Mesenchymal stem cell (in vitro differentiated cells and primary cell): Measurements from ENCODE around the gene ZNF750.
A peak's percentile ranks its signal among the peaks of the same experiment; 100 is the strongest.

Source experiments
- DNase-seq: peaks from one replicate; pipeline ENCODE4 v3.0.0-alpha.2; 2013
- H2AFZ ChIP-seq: one replicate; pipeline ENCODE4 v1.6.1; 2013; ENCODE audit warnings: low read depth, mild to moderate bottlenecking, control low read depth, inconsistent platforms, low read length, moderate library complexity
- H2AK5ac ChIP-seq: 2 replicates; pipeline ENCODE4 v1.6.1; 2013; ENCODE audit warnings: low read length, moderate library complexity, mild to moderate bottlenecking, inconsistent platforms; ENCODE audit not compliant: severe bottlenecking
- H2BK120ac ChIP-seq: one replicate; pipeline ENCODE4 v1.6.1; 2013; ENCODE audit warnings: low read depth, mild to moderate bottlenecking, inconsistent platforms, low read length, moderate library complexity
- H2BK12ac ChIP-seq, 2 experiments: one replicate each; pipeline ENCODE4 v1.6.1; 2013; ENCODE audit warnings: inconsistent platforms in 2 of 2, low read length in 2 of 2, mild to moderate bottlenecking in 2 of 2, moderate library complexity in 2 of 2, control low read depth in 1 of 2
- H2BK15ac ChIP-seq: one replicate; pipeline ENCODE4 v1.6.1; 2013; ENCODE audit warnings: mild to moderate bottlenecking, low read depth, inconsistent platforms; ENCODE audit not compliant: poor library complexity, severe bottlenecking
- H2BK5ac ChIP-seq: 2 replicates; pipeline ENCODE4 v1.6.1; 2013; ENCODE audit warnings: low read depth, mild to moderate bottlenecking, low read length, control low read depth, inconsistent platforms; ENCODE audit not compliant: poor library complexity, severe bottlenecking
- H3K14ac ChIP-seq, 2 experiments: one replicate each; pipeline ENCODE4 v1.6.1; 2013; ENCODE audit warnings: inconsistent platforms in 2 of 2, low read length in 2 of 2, control low read depth in 1 of 2, mild to moderate bottlenecking in 1 of 2, moderate library complexity in 1 of 2
- H3K18ac ChIP-seq, 2 experiments: one replicate each; pipeline ENCODE4 v1.6.1; 2013; ENCODE audit warnings: inconsistent platforms in 2 of 2, low read length in 2 of 2, control low read depth in 1 of 2, low read depth in 1 of 2, mild to moderate bottlenecking in 1 of 2
- H3K23ac ChIP-seq, 2 experiments: one replicate each; pipeline ENCODE4 v1.6.1; 2013; ENCODE audit warnings: inconsistent platforms in 2 of 2, low read length in 2 of 2, mild to moderate bottlenecking in 2 of 2, moderate library complexity in 2 of 2, control low read depth in 1 of 2
- H3K27ac ChIP-seq: 2 replicates; pipeline ENCODE4 v1.5.1; 2013; ENCODE audit warnings: mild to moderate bottlenecking, moderate library complexity, low read length, control low read depth, inconsistent platforms; ENCODE audit not compliant: poor library complexity, severe bottlenecking
- H3K27me3 ChIP-seq, 2 experiments: 2 replicates each; pipeline versions ENCODE4 v1.6.1 to v1.7.0; 2013; ENCODE audit warnings: low read length in 2 of 2, mild to moderate bottlenecking in 2 of 2, moderate library complexity in 2 of 2, control low read depth in 1 of 2, inconsistent platforms in 1 of 2; ENCODE audit not compliant: control insufficient read depth in 1 of 2, insufficient read depth in 1 of 2
- H3K36me3 ChIP-seq, 2 experiments: 2 replicates each; pipeline versions ENCODE4 v1.6.1 to v1.7.0; 2013; ENCODE audit warnings: low read length in 2 of 2, control low read depth in 1 of 2, inconsistent platforms in 1 of 2, low read depth in 1 of 2, mild to moderate bottlenecking in 1 of 2; ENCODE audit not compliant: insufficient read depth in 2 of 2, control insufficient read depth in 1 of 2
- H3K4ac ChIP-seq, 2 experiments: one replicate each; pipeline ENCODE4 v1.6.1; 2013; ENCODE audit warnings: inconsistent platforms in 2 of 2, low read length in 2 of 2, mild to moderate bottlenecking in 2 of 2, moderate library complexity in 2 of 2, control low read depth in 1 of 2, low read depth in 1 of 2
- H3K4me1 ChIP-seq: 2 replicates; pipeline ENCODE4 v1.6.1; 2013; ENCODE audit warnings: low read depth, low read length, control low read depth; ENCODE audit not compliant: control insufficient read depth, insufficient read depth
- H3K4me2 ChIP-seq: 2 replicates; pipeline ENCODE4 v1.6.1; 2013; ENCODE audit warnings: low read length, mild to moderate bottlenecking, inconsistent platforms; ENCODE audit not compliant: poor library complexity, severe bottlenecking
- H3K4me3 ChIP-seq, 2 experiments: 2 replicates each; pipeline versions ENCODE4 v1.5.1 to v1.7.0; 2013; ENCODE audit warnings: low read length in 2 of 2, mild to moderate bottlenecking in 2 of 2, control low read depth in 1 of 2, low read depth in 1 of 2; ENCODE audit not compliant: insufficient read depth in 1 of 2
- H3K79me1 ChIP-seq: replicated peaks from 2 replicates; pipeline ENCODE4 v1.6.1; 2013; ENCODE audit warnings: mild to moderate bottlenecking, control low read depth, low read length, inconsistent platforms; ENCODE audit not compliant: poor library complexity, severe bottlenecking
- H3K9ac ChIP-seq: 2 replicates; pipeline ENCODE4 v1.7.0; 2013; ENCODE audit warnings: mild to moderate bottlenecking, low read length, moderate library complexity
- H3K9me3 ChIP-seq: 2 replicates; pipeline ENCODE4 v1.7.0; 2013; ENCODE audit warnings: mild to moderate bottlenecking, low read length; ENCODE audit not compliant: control insufficient read depth
- H4K8ac ChIP-seq: one replicate; pipeline ENCODE4 v1.6.1; 2013; ENCODE audit warnings: inconsistent platforms, mild to moderate bottlenecking, low read length, moderate library complexity
- H4K91ac ChIP-seq: one replicate; pipeline ENCODE4 v1.6.1; 2013; ENCODE audit warnings: mild to moderate bottlenecking, low read length, inconsistent platforms
- WGBS: methylation state at CpG from one replicate; pipeline ENCODE4 v1.1.7; 2013; ENCODE audit warnings: mixed read lengths; 5-methylcytosine and 5-hydroxymethylcytosine counted together

The ZNF750 gene

GRCh38 chr17:82789051-82789592 is 50.7 kb downstream of the ZNF750 start:
- Histone ChIP-seq H3K36me3 (peaks cover 11 to 37% of the 10 kb centered on the region in 2 experiments), H4K91ac (no peak overlapping the region), H3K4ac (no peak overlapping the region), H3K27me3 (no peaks in the 10 kb centered on the region), H3K4me1 (peaks cover 23% of the 10 kb centered on the region), H2BK15ac (no peak overlapping the region), H3K14ac (no peak overlapping the region), H3K9ac (no peak overlapping the region), H3K27ac (no peak overlapping the region), H3K23ac (no peak overlapping the region), H3K79me1 (peaks cover 40% of the 10 kb centered on the region), H3K4me2 (no peak overlapping the region), H2AFZ (no peak overlapping the region), H3K9me3 (no peaks in the 10 kb centered on the region), H2AK5ac (no peak overlapping the region), H3K4me3 (no peak overlapping the region), H3K18ac (no peak overlapping the region), H2BK5ac (no peak overlapping the region), H2BK12ac (no peak overlapping the region), H4K8ac (no peak overlapping the region), H2BK120ac (no peak overlapping the region)
- WGBS, result 97% methylated on average over 19 of the region's 19 CpGs
- no peak for DNase-seq

- Histone ChIP-seq H3K4me2 (no peak overlapping the region), H4K91ac (no peak overlapping the region), H3K4me1 (peaks cover 19% of the 10 kb centered on the region), H2BK120ac (no peak overlapping the region), H3K4me3 (no peak overlapping the region), H3K27me3 (no peaks in the 10 kb centered on the region), H3K18ac (no peak overlapping the region), H4K8ac (no peak overlapping the region), H3K79me1 (peaks cover 34% of the 10 kb centered on the region), H3K27ac (no peak overlapping the region), H3K14ac (no peak overlapping the region), H2BK15ac (no peak overlapping the region), H3K9ac (no peak overlapping the region), H2AK5ac (no peak overlapping the region), H2BK5ac (no peak overlapping the region), H3K36me3 (peaks cover 16 to 41% of the 10 kb centered on the region in 2 experiments), H2BK12ac (no peak overlapping the region), H3K23ac (no peak overlapping the region), H3K4ac (no peak overlapping the region), H3K9me3 (no peaks in the 10 kb centered on the region), H2AFZ (no peak overlapping the region)
- DNase-seq, result no peak
- 94% methylated on average over 16 of the region's 18 CpGs for WGBS
Observed at GRCh38 chr17:82788206-82789001, 51.4 kb downstream of the ZNF750 start.

- Histone ChIP-seq H3K36me3 (peaks cover 26 to 52% of the 10 kb centered on the region in 2 experiments), H3K14ac (no peak overlapping the region), H4K91ac (no peak overlapping the region), H3K23ac (no peak overlapping the region), H2BK120ac (no peak overlapping the region), H3K4ac (no peak overlapping the region), H3K4me2 (no peak overlapping the region), H4K8ac (no peak overlapping the region), H2BK12ac (no peak overlapping the region), H2BK15ac (no peak overlapping the region), H3K79me1 (peaks cover 31% of the 10 kb centered on the region), H3K27me3 (no peaks in the 10 kb centered on the region), H3K9me3 (no peaks in the 10 kb centered on the region), H2AK5ac (no peak overlapping the region), H3K27ac (no peak overlapping the region), H2BK5ac (no peak overlapping the region), H3K4me3 (peak overlapping the region in 1 of 2 experiments; percentile 42), H3K18ac (no peak overlapping the region), H2AFZ (no peak overlapping the region), H3K4me1 (peaks cover 19% of the 10 kb centered on the region), H3K9ac (peak overlapping the region; percentile 51)
- DNase-seq, result no peak
- WGBS, result 95% methylated on average over 27 of the region's 27 CpGs
Observed at GRCh38 chr17:82787081-82787848, 52.6 kb downstream of the ZNF750 start.

GRCh38 chr17:82786427-82786826 is 53.4 kb downstream of the ZNF750 start:
- Histone ChIP-seq H3K14ac (no peak overlapping the region), H3K9ac (no peak overlapping the region), H3K4me1 (peaks cover 18% of the 10 kb centered on the region), H2BK12ac (no peak overlapping the region), H3K4ac (no peak overlapping the region), H3K4me2 (no peak overlapping the region), H3K18ac (no peak overlapping the region), H3K36me3 (peaks cover 27 to 52% of the 10 kb centered on the region in 2 experiments), H2AFZ (no peak overlapping the region), H2AK5ac (no peak overlapping the region), H3K23ac (no peak overlapping the region), H2BK5ac (no peak overlapping the region), H2BK15ac (no peak overlapping the region), H3K4me3 (no peak overlapping the region), H3K79me1 (peaks cover 31% of the 10 kb centered on the region), H4K8ac (no peak overlapping the region), H2BK120ac (no peak overlapping the region), H3K9me3 (no peaks in the 10 kb centered on the region), H3K27me3 (no peaks in the 10 kb centered on the region), H3K27ac (no peak overlapping the region), H4K91ac (no peak overlapping the region)
- WGBS, result over 99% methylated on average over 10 of the region's 10 CpGs
- DNase-seq, result no peak
